Skeletal muscle cell (primary cell): ENCODE data around the gene LPCAT3.
"Not testable (repeated sequence)": the region's sequence is repeated elsewhere in the genome, so short reads cannot be mapped to it uniquely, and the experiment has no call there.

Experiments used
- DNase-seq: peaks from one replicate; pipeline ENCODE4 v3.0.0-alpha.2; 2010; ENCODE audit warnings: low read depth
- H3K4me3 ChIP-seq: 2 replicates; pipeline ENCODE4 v1.5.1; 2011; ENCODE audit warnings: low read depth, mild to moderate bottlenecking, control low read depth, low read length, moderate library complexity

LPCAT3 gene

GRCh38 chr12:7039403-7039802, 21.1 kb upstream of the LPCAT3 start:
- no peak for DNase-seq
- H3K4me3 ChIP-seq, result no peak overlapping the region

GRCh38 chr12:7038591-7038990, 20.3 kb upstream of the LPCAT3 start:
- no peak overlapping the region for H3K4me3 ChIP-seq
- no peak for DNase-seq

- H3K4me3 ChIP-seq, DNase-seq: not testable (repeated sequence)
Measured at GRCh38 chr12:7037411-7037810, 19.1 kb upstream of the LPCAT3 start.

GRCh38 chr12:7035463-7035862, 17.2 kb upstream of the LPCAT3 start:
- H3K4me3 ChIP-seq, result no peak overlapping the region
- no peak for DNase-seq

GRCh38 chr12:7034464-7034863, 16.2 kb upstream of the LPCAT3 start:
- H3K4me3 ChIP-seq, result no peak overlapping the region
- DNase-seq, result no peak

- no peak overlapping the region for H3K4me3 ChIP-seq
- no peak for DNase-seq
Measured at GRCh38 chr12:7032990-7033389, 14.7 kb upstream of the LPCAT3 start.

GRCh38 chr12:7031306-7031705, 13.0 kb upstream of the LPCAT3 start:
- H3K4me3 ChIP-seq, result no peak overlapping the region
- no peak for DNase-seq

GRCh38 chr12:7026854-7027253, 8.6 kb upstream of the LPCAT3 start:
- no peak overlapping the region for H3K4me3 ChIP-seq
- DNase-seq, result no peak

GRCh38 chr12:7023114-7023513, 4.8 kb upstream of the LPCAT3 start:
- H3K4me3 ChIP-seq, result no peak overlapping the region
- no peak for DNase-seq

- DNase-seq, result no peak
- no peak overlapping the region for H3K4me3 ChIP-seq
Measured at GRCh38 chr12:7021956-7022355, 3.7 kb upstream of the LPCAT3 start.

- DNase-seq, result no peak
- peak overlapping the region; percentile 84 for H3K4me3 ChIP-seq
Measured at GRCh38 chr12:7019043-7019569, 830 bp upstream of the LPCAT3 start.

- DNase-seq, result no peak
Measured at GRCh38 chr12:7017870-7018349, 366 bp downstream of the LPCAT3 start.

GRCh38 chr12:7016958-7017571, 1.2 kb downstream of the LPCAT3 start:
- no peak for DNase-seq
- H3K4me3 ChIP-seq, result peak overlapping the region; percentile 84

More at GRCh38 chr12:7017870-7018349, 366 bp downstream of the LPCAT3 start:
- H3K4me3 ChIP-seq, result peak overlapping the region; percentile 84

- H3K4me3 ChIP-seq, result no peak overlapping the region
Measured at GRCh38 chr12:7015555-7016370, 2.5 kb downstream of the LPCAT3 start.

GRCh38 chr12:7013101-7013500, 5.2 kb downstream of the LPCAT3 start:
- DNase-seq, result no peak
- H3K4me3 ChIP-seq, result no peak overlapping the region

More at GRCh38 chr12:7015555-7016370, 2.5 kb downstream of the LPCAT3 start:
- no peak for DNase-seq

GRCh38 chr12:7012024-7012607, 6.2 kb downstream of the LPCAT3 start:
- H3K4me3 ChIP-seq, result no peak overlapping the region
- DNase-seq, result no peak

- not testable (repeated sequence) for H3K4me3 ChIP-seq, DNase-seq
Measured at GRCh38 chr12:7011398-7011797, 6.9 kb downstream of the LPCAT3 start.

- H3K4me3 ChIP-seq, result no peak overlapping the region
- no peak for DNase-seq
Measured at GRCh38 chr12:7009512-7009911, 8.8 kb downstream of the LPCAT3 start.

GRCh38 chr12:7008864-7009263, 9.4 kb downstream of the LPCAT3 start:
- no peak for DNase-seq
- H3K4me3 ChIP-seq, result no peak overlapping the region

GRCh38 chr12:7006639-7007038, 11.6 kb downstream of the LPCAT3 start:
- DNase-seq, result no peak
- H3K4me3 ChIP-seq, result no peak overlapping the region
